Ascending aorta (tissue), 2 donors: Measurements from ENCODE around the gene ABCA7. TPM values are rescaled to one million over a fixed set of nuclear protein-coding genes. Genes with fewer than 3 reads are reported as not detected.

Experiments used
- DNase-seq, 2 donors: peaks; one replicate each; pipeline ENCODE4 v3.0.0-alpha.2; 2019; ENCODE audit warnings: low spot score in 2 of 2
- H3K27ac ChIP-seq, 2 donors: fragments of 200-600 bp; sonication (generic); one replicate each; pipeline ENCODE4 v1.5.1; 2016 to 2017; ENCODE audit warnings: mild to moderate bottlenecking in 1 of 2
- H3K27me3 ChIP-seq: fragments of 200-600 bp; sonication (generic); one replicate; pipeline ENCODE4 v1.5.1; 2017
- H3K36me3 ChIP-seq, 2 donors: fragments of 200-600 bp; sonication (generic); one replicate each; pipeline ENCODE4 v1.5.1; 2016
- H3K4me1 ChIP-seq, 2 donors: fragments of 200-600 bp; sonication (generic); one replicate each; pipeline ENCODE4 v1.5.1; 2016 to 2017; ENCODE audit warnings: mild to moderate bottlenecking in 1 of 2
- H3K4me3 ChIP-seq, 2 donors: fragments of 200-600 bp; sonication (generic); one replicate each; pipeline ENCODE4 v1.5.1; 2016 to 2017; ENCODE audit warnings: mild to moderate bottlenecking in 1 of 2
- H3K9me3 ChIP-seq, 2 donors: fragments of 200-600 bp; sonication (generic); one replicate each; pipeline ENCODE4 v1.5.1; 2016
- CTCF ChIP-seq, 3 experiments: fragments of 200-600 bp in 2 of 3; fragments of 450-650 bp in 1 of 3; sonication (generic) in 2 of 3; IDR thresholded peaks; one replicate each; pipeline ENCODE4 v1.5.1; 2016 to 2019; ENCODE audit warnings: antibody characterized with exemption in 3 of 3, mild to moderate bottlenecking in 1 of 3, moderate library complexity in 1 of 3
- intact Hi-C: fragments of 100-400 bp; cut with DNase I; formaldehyde crosslinking; loops from one replicate; pipeline ENCODE4 v1.15.1; 2023
- total RNA-seq: library from RNA; depleted of rRNA; stranded (reverse); fragments of >200 nt; gene quantifications from one replicate; pipeline ENCODE4 v1.1.0, GENCODE V29; 2016

ABCA7 gene
- total RNA-seq, 1 donor from 2014 or later: 96.6 TPM

- TF ChIP-seq CTCF (IDR thresholded peaks at IDR 0.05): no peak
Measured at GRCh38 chr19:1009041-1009980, 30.6 kb upstream of the ABCA7 start.

GRCh38 chr19:1009981-1010538 lies 29.8 kb upstream of the ABCA7 start:
- intact Hi-C loops: no loop called here
- H3K4me3 ChIP-seq: no peak overlapping the region
- no peak overlapping the region for H3K27ac ChIP-seq
- no peaks in the 10 kb centered on the region for H3K9me3 ChIP-seq
- H3K27me3 ChIP-seq: no peaks in the 10 kb centered on the region
- no peak for TF ChIP-seq CTCF (IDR thresholded peaks at IDR 0.05)
- no peaks in the 10 kb centered on the region for H3K4me1 ChIP-seq
- DNase-seq: no peak
- peaks cover 62 to 64% of the 10 kb centered on the region in 2 donors for H3K36me3 ChIP-seq

More at GRCh38 chr19:1009041-1009980, 30.6 kb upstream of the ABCA7 start:
- intact Hi-C loops: no loop called here
- no peaks in the 10 kb centered on the region for H3K9me3 ChIP-seq
- no peak overlapping the region for H3K27ac ChIP-seq
- H3K36me3 ChIP-seq: peaks cover 56 to 59% of the 10 kb centered on the region in 2 donors
- no peaks in the 10 kb centered on the region for H3K27me3 ChIP-seq
- no peak for DNase-seq
- H3K4me3 ChIP-seq: no peak overlapping the region
- no peaks in the 10 kb centered on the region for H3K4me1 ChIP-seq

- Histone ChIP-seq H3K27ac (no peak overlapping the region), H3K4me3 (no peak overlapping the region), H3K27me3 (no peaks in the 10 kb centered on the region), H3K36me3 (peaks cover 63 to 65% of the 10 kb centered on the region in 2 donors), H3K9me3 (no peaks in the 10 kb centered on the region), H3K4me1 (peaks cover 0 to 5% of the 10 kb centered on the region in 2 donors)
- no peak for TF ChIP-seq CTCF (IDR thresholded peaks at IDR 0.05)
- no peak for DNase-seq
- intact Hi-C loops: no loop called here
Measured at GRCh38 chr19:1010586-1011510, 29.1 kb upstream of the ABCA7 start.

GRCh38 chr19:1011831-1012333 lies 28.0 kb upstream of the ABCA7 start:
- Histone ChIP-seq H3K4me3 (no peak overlapping the region), H3K27me3 (no peaks in the 10 kb centered on the region), H3K27ac (no peak overlapping the region), H3K4me1 (peaks cover 7 to 13% of the 10 kb centered on the region in 2 donors), H3K9me3 (no peaks in the 10 kb centered on the region), H3K36me3 (peaks cover 63 to 65% of the 10 kb centered on the region in 2 donors)
- no peak for TF ChIP-seq CTCF (IDR thresholded peaks at IDR 0.05)
- intact Hi-C loops: no loop called here
- DNase-seq: no peak

GRCh38 chr19:1012334-1012733 lies 27.6 kb upstream of the ABCA7 start:
- intact Hi-C loops: no loop called here
- Histone ChIP-seq H3K36me3 (peaks cover 63 to 65% of the 10 kb centered on the region in 2 donors), H3K4me3 (no peak overlapping the region), H3K4me1 (peaks cover 11 to 17% of the 10 kb centered on the region in 2 donors), H3K27ac (no peak overlapping the region), H3K27me3 (no peaks in the 10 kb centered on the region), H3K9me3 (no peaks in the 10 kb centered on the region)
- no peak for DNase-seq
- TF ChIP-seq CTCF (IDR thresholded peaks at IDR 0.05): no peak
